Measurements from ENCODE around the gene DENND1A. TPM values are rescaled to one million over a fixed set of nuclear protein-coding genes. Genes with fewer than 3 reads are reported as not detected.

DENND1A gene
- total RNA-seq, 1 experiment from 2014 or later: 19.7 TPM

DNA sequence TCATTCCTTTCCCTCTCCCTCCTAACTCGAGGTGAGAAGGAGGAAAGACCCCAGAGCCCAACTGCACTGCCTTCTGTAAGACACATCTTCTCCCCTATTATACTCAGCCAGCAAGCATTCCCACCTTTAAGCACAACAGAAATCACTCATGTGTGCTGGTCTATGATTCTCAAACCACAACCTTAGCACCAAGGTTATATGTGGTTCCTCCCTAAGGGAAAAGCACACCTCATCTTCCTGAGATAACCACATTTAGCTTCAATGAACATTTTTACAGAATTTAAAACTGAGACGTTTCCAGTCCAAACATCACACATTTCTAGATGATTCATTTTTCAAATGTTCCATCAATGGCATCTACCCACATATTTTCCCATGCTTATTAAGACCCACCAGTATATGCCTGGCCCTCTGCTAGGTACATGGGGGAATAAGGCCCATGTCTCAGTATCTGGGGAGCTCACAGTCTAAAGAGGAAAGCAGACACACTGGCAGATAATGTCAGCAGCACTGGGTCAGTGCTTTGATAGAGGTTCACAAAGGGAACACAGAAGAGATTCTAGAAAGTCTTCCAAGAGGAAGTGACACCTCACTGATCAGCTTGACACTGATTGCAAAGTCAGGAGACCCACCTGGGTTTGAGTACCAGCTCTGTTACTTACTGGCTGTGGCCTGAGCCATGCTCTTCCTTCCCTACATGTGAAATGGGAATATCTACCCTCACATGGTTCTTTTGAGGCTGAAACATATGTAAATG, 245.4 kb downstream of the DENND1A start:
- in situ Hi-C loops (cut with HindIII; ENCODE audit: low pct_unique_long_range_greater_than_20kb, low sequenced_read_pairs): no loop called here
- H3K36me3 ChIP-seq (ENCODE audit: control insufficient read depth, insufficient read depth, low read length): no peaks in the 10 kb centered on the region
- BruUV-seq (replicated peaks): no TSS peak
- no peak for ATAC-seq
- H3K9me3 ChIP-seq (ENCODE audit: control insufficient read depth, insufficient read depth, low read depth, low read length): no peaks in the 10 kb centered on the region
- no peak overlapping the region for H3K4me3 ChIP-seq (ENCODE audit: low read depth in 2 of 2, low read length in 2 of 2)
- ChIA-PET CTCF (no interaction called here), POLR2A (interaction anchor here (0.6 kb wide), 1 partner anchor 693 kb away, joined by 10 read pairs; no protein-coding TSS in a partner anchor)
- no peak for DNase-seq (ENCODE audit: low read depth, low spot score)
- intact Hi-C loops (cut with micrococcal nuclease; ENCODE audit: unreplicated experiment): no loop called here
- no peaks in the 10 kb centered on the region for H3K27me3 ChIP-seq (ENCODE audit: control insufficient read depth, insufficient read depth, low read length)
- peaks cover 3% of the 10 kb centered on the region; the same call in 1 of the 2 replicates for H3K4me1 ChIP-seq (ENCODE audit: control insufficient read depth, insufficient read depth, low read length)
- no peak overlapping the region for H3K27ac ChIP-seq (ENCODE audit: low read length)
- TF ChIP-seq, protein P1, sequence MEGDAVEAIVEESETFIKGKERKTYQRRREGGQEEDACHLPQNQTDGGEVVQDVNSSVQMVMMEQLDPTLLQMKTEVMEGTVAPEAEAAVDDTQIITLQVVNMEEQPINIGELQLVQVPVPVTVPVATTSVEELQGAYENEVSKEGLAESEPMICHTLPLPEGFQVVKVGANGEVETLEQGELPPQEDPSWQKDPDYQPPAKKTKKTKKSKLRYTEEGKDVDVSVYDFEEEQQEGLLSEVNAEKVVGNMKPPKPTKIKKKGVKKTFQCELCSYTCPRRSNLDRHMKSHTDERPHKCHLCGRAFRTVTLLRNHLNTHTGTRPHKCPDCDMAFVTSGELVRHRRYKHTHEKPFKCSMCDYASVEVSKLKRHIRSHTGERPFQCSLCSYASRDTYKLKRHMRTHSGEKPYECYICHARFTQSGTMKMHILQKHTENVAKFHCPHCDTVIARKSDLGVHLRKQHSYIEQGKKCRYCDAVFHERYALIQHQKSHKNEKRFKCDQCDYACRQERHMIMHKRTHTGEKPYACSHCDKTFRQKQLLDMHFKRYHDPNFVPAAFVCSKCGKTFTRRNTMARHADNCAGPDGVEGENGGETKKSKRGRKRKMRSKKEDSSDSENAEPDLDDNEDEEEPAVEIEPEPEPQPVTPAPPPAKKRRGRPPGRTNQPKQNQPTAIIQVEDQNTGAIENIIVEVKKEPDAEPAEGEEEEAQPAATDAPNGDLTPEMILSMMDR (IDR thresholded peaks at IDR 0.05): no peak
- TF ChIP-seq SIN3A (IDR thresholded peaks at IDR 0.05; ENCODE audit: borderline replicate concordance, insufficient read depth, low read depth, low read length) (no peak), POLR2AphosphoS5 (IDR thresholded peaks at IDR 0.05; ENCODE audit: low read depth, low read length) (no peak), TCF7L2 (IDR thresholded peaks at IDR 0.05; ENCODE audit: low read depth, low read length) (no peak)
- TF ChIP-seq, protein P2, sequence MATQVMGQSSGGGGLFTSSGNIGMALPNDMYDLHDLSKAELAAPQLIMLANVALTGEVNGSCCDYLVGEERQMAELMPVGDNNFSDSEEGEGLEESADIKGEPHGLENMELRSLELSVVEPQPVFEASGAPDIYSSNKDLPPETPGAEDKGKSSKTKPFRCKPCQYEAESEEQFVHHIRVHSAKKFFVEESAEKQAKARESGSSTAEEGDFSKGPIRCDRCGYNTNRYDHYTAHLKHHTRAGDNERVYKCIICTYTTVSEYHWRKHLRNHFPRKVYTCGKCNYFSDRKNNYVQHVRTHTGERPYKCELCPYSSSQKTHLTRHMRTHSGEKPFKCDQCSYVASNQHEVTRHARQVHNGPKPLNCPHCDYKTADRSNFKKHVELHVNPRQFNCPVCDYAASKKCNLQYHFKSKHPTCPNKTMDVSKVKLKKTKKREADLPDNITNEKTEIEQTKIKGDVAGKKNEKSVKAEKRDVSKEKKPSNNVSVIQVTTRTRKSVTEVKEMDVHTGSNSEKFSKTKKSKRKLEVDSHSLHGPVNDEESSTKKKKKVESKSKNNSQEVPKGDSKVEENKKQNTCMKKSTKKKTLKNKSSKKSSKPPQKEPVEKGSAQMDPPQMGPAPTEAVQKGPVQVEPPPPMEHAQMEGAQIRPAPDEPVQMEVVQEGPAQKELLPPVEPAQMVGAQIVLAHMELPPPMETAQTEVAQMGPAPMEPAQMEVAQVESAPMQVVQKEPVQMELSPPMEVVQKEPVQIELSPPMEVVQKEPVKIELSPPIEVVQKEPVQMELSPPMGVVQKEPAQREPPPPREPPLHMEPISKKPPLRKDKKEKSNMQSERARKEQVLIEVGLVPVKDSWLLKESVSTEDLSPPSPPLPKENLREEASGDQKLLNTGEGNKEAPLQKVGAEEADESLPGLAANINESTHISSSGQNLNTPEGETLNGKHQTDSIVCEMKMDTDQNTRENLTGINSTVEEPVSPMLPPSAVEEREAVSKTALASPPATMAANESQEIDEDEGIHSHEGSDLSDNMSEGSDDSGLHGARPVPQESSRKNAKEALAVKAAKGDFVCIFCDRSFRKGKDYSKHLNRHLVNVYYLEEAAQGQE (IDR thresholded peaks at IDR 0.05; ENCODE audit: insufficient read depth in 1 of 2, low read depth in 2 of 2, low read length in 1 of 2): no peak

DNA sequence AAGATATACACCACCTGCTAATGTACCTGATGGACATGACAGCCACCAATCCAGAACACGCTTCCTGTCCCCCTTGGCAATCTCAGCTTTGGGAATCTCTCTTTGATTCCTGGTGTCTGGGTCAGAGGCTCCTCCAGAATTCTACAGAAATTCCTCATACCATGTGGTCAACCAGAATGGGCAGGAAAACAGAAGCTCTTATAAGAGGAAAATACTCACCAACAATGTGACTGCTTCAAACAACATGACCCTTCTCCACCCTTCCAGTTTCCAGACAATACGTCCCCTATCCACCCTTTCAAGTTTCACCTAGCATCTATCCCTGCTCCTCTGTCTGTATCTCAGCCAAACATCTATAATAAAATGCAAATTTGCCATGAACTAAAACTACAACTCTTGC, 247.2 kb downstream of the DENND1A start:
- POLR2A ChIA-PET: no interaction called here
- intact Hi-C loops (cut with micrococcal nuclease; ENCODE audit: unreplicated experiment): no loop called here
- BruUV-seq (replicated peaks): no TSS peak
- Histone ChIP-seq H3K27me3 (ENCODE audit: control insufficient read depth, insufficient read depth, low read length) (no peaks in the 10 kb centered on the region), H3K27ac (ENCODE audit: low read length) (no peak overlapping the region), H3K4me1 (ENCODE audit: control insufficient read depth, insufficient read depth, low read length) (peaks cover 3% of the 10 kb centered on the region), H3K4me3 (ENCODE audit: low read depth in 2 of 2, low read length in 2 of 2) (no peak overlapping the region), H3K9me3 (ENCODE audit: control insufficient read depth, insufficient read depth, low read depth, low read length) (no peaks in the 10 kb centered on the region), H3K36me3 (ENCODE audit: control insufficient read depth, insufficient read depth, low read length) (no peaks in the 10 kb centered on the region)
- DNase-seq (ENCODE audit: low read depth, low spot score) (no peak), ATAC-seq (no peak)
- CTCF ChIA-PET: no interaction called here
- TF ChIP-seq TCF7L2 (IDR thresholded peaks at IDR 0.05; ENCODE audit: low read depth, low read length) (no peak), SIN3A (IDR thresholded peaks at IDR 0.05; ENCODE audit: borderline replicate concordance, insufficient read depth, low read depth, low read length) (no peak), POLR2AphosphoS5 (IDR thresholded peaks at IDR 0.05; ENCODE audit: low read depth, low read length) (no peak)
- TF ChIP-seq, protein P2 (IDR thresholded peaks at IDR 0.05; ENCODE audit: insufficient read depth in 1 of 2, low read depth in 2 of 2, low read length in 1 of 2): no peak
- TF ChIP-seq, protein P1 (IDR thresholded peaks at IDR 0.05): no peak
- in situ Hi-C loops (cut with HindIII; ENCODE audit: low pct_unique_long_range_greater_than_20kb, low sequenced_read_pairs): no loop called here
